Measurements from ENCODE around the gene CLPTM1L.

Gene CLPTM1L

DNA sequence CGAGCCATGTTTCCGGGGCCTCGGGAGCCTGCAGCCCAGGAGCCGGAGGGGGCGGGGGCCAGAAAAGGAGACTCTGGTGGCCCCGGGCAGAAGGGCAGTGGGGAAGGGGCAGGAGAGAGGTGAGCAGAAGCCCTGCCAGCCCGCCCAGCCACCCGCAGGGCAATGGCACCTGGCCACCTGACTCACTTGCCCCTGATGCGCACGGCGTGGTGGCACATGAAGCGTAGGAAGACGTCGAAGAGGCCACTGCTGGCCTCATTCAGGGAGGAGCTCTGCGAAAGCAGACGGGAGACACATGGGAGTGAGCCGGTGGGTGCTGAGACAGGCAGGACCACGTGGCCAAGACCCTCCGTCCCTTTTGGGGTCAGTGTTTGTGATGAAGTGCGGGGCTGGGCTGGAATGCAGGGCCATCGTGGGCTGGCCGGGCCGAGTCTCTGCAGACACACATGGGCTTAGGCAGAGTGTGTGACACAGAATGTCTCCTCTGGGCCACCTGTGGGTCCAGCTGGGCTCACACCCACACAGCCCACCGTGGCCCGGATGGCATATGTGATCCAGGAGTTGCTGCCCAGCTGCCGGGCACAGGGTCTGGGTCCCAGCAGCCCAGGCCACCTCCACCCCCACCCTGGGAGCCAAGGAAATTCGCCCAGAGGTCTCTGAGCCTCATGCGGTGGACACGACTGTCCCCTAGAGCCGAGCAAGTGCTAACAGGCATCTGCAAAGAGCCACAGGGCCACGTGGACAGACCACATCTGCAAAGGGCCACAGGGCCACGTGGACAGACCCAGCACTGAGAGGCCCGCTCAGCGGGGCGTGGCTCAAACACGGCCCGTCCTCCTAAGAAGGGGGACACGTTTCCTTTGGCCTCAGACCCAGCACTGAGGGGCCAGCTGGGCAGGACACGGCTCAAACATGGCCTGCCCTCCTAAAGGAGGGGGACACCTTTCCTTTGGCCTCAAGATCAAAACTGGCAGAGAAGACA lies 73.7 kb downstream of the CLPTM1L start:
- DNase-seq = no peak

DNA sequence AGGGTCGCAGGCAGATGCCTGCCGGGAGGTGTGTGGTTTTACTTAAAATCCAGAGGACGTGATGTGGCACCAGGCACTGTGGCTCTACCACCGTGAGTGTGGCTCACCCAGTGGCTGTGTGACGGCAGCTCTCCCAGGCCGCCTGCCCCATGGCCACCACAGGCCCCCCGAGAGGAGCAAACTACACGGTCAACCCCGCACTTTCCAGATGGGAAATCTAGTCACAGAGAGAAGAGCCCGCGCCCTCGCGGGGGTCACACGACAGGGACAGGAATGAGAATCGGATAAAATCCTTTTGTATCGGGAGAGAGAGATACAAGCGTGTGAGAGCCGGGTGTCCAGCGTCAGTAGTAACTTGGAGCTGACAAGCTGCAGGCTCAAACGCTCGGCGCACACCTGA lies 74.5 kb downstream of the CLPTM1L start:
- no peak for DNase-seq

DNA sequence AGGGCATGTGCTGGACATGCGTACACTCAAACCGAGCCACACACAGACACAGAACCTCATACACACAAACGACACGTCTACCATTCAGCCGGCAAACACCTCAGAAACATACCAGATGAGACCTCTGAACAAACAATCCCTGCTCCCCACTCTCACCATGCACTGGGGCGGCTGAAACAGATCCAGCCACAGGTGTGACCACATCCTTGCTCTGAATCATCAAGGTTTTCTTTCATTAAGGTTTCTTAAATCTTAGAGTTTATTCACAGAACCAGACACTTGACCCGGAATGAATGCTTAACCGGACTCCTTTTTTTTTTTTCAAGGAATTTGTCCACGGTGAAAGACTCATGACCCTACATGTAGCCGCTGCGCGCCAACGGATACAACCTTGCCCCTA lies 76.2 kb downstream of the CLPTM1L start:
- DNase-seq = no peak

DNA sequence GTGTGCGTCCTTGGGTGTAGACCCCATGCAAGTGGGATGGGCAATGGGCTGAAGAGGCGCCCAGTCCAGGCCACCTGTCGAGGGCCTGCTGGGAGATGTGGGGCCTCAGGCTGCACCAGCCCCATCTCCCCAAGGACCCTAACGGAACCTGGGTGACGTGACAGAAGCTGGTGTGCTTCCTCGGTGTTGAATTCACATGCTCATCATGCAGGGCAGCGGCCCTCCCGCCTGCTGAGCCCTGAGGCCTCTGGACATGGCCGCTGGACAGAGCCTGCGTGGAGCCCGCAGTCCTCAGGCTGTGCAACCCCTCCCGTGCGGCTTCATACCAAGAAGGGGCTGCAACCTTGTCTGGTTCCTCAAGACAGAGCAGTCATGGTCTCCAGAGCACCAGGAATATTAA lies 76.8 kb downstream of the CLPTM1L start:
- DNase-seq = no peak
